Mononuclear cell (primary cell): Measurements from ENCODE around the gene EXOC4. TPM values are rescaled to one million over a fixed set of nuclear protein-coding genes. Genes with fewer than 3 reads are reported as not detected.
"Not testable (repeated sequence)": the region's sequence is repeated elsewhere in the genome, so short reads cannot be mapped to it uniquely, and the experiment has no call there.

Experiments
- H3K27me3 ChIP-seq: 2 replicates; pipeline ENCODE4 v1.6.0; 2011; ENCODE audit warnings: low read length, control low read depth; ENCODE audit not compliant: insufficient read depth
- H3K4me1 ChIP-seq: 2 replicates; pipeline ENCODE4 v1.5.1; 2011; ENCODE audit warnings: mild to moderate bottlenecking, low read length, control low read depth; ENCODE audit not compliant: insufficient read depth
- H3K4me3 ChIP-seq: 2 replicates; pipeline ENCODE4 v1.5.1; 2011; ENCODE audit warnings: mild to moderate bottlenecking, low read length, moderate library complexity
- H3K9me3 ChIP-seq: 2 replicates; pipeline ENCODE4 v1.5.1; 2011; ENCODE audit warnings: low read depth, mild to moderate bottlenecking, control low read depth, low read length
- total RNA-seq: library from RNA; depleted of rRNA; stranded (reverse); fragments of >200 nt; gene quantifications from one replicate; pipeline ENCODE4 v1.2.3, GENCODE V29; 2012

The EXOC4 gene
- total RNA-seq: 106 TPM

- H3K4me3 ChIP-seq: peak within 1 kb of the TSS; percentile 88
These were observed at the start of gene EXOC4 for GRCh38 chr7:133252858-133253518. Gene EXOC4 (plus strand): TSS chr7:133253078.

GRCh38 chr7:133203490-133203889, 49.4 kb upstream of the EXOC4 start:
- Histone ChIP-seq H3K4me1 (no peaks in the 10 kb centered on the region), H3K27me3 (no peaks in the 10 kb centered on the region), H3K4me3 (no peak overlapping the region), H3K9me3 (no peaks in the 10 kb centered on the region)

More at GRCh38 chr7:133252858-133253518, at the start of gene EXOC4:
- Histone ChIP-seq H3K9me3 (no peaks in the 10 kb centered on the region), H3K4me1 (peaks cover 28% of the 10 kb centered on the region), H3K27me3 (no peaks in the 10 kb centered on the region)

- Histone ChIP-seq H3K9me3 (no peaks in the 10 kb centered on the region), H3K4me3 (no peak overlapping the region), H3K4me1 (no peaks in the 10 kb centered on the region), H3K27me3 (no peaks in the 10 kb centered on the region)
These were observed 45.2 kb upstream of the EXOC4 start for GRCh38 chr7:133207687-133208086.

- H3K27me3 ChIP-seq, H3K9me3 ChIP-seq, H3K4me1 ChIP-seq, H3K4me3 ChIP-seq: not testable (repeated sequence)
These were observed 42.1 kb upstream of the EXOC4 start for GRCh38 chr7:133210817-133211216.

GRCh38 chr7:133213772-133214171, 39.1 kb upstream of the EXOC4 start:
- H3K9me3 ChIP-seq, H3K4me1 ChIP-seq, H3K4me3 ChIP-seq, H3K27me3 ChIP-seq: not testable (repeated sequence)

GRCh38 chr7:133217773-133218172, 35.1 kb upstream of the EXOC4 start:
- peaks cover 8% of the 10 kb centered on the region for H3K27me3 ChIP-seq
- H3K4me3 ChIP-seq: no peak overlapping the region
- H3K4me1 ChIP-seq: no peaks in the 10 kb centered on the region
- no peaks in the 10 kb centered on the region for H3K9me3 ChIP-seq

GRCh38 chr7:133230591-133231194, 22.2 kb upstream of the EXOC4 start:
- Histone ChIP-seq H3K27me3 (peaks cover 2% of the 10 kb centered on the region), H3K4me3 (no peak overlapping the region), H3K9me3 (no peaks in the 10 kb centered on the region), H3K4me1 (no peaks in the 10 kb centered on the region)

GRCh38 chr7:133233142-133233541, 19.7 kb upstream of the EXOC4 start:
- Histone ChIP-seq H3K9me3 (no peaks in the 10 kb centered on the region), H3K27me3 (peaks cover 4% of the 10 kb centered on the region), H3K4me1 (no peaks in the 10 kb centered on the region)

GRCh38 chr7:133234961-133235875, 17.7 kb upstream of the EXOC4 start:
- Histone ChIP-seq H3K4me3 (no peak overlapping the region), H3K4me1 (no peaks in the 10 kb centered on the region), H3K9me3 (no peaks in the 10 kb centered on the region), H3K27me3 (peaks cover 6% of the 10 kb centered on the region)

More at GRCh38 chr7:133233142-133233541, 19.7 kb upstream of the EXOC4 start:
- H3K4me3 ChIP-seq: no peak overlapping the region

- no peaks in the 10 kb centered on the region for H3K9me3 ChIP-seq
- no peak overlapping the region for H3K4me3 ChIP-seq
- H3K27me3 ChIP-seq: peaks cover 14% of the 10 kb centered on the region
- H3K4me1 ChIP-seq: no peaks in the 10 kb centered on the region
These were observed 15.3 kb upstream of the EXOC4 start for GRCh38 chr7:133237545-133237944.

- no peaks in the 10 kb centered on the region for H3K9me3 ChIP-seq
- no peak overlapping the region for H3K4me3 ChIP-seq
- H3K27me3 ChIP-seq: peaks cover 19% of the 10 kb centered on the region
- H3K4me1 ChIP-seq: no peaks in the 10 kb centered on the region
These were observed 12.6 kb upstream of the EXOC4 start for GRCh38 chr7:133240302-133240701.

GRCh38 chr7:133246558-133246957, 6.3 kb upstream of the EXOC4 start:
- no peak overlapping the region for H3K4me3 ChIP-seq
- H3K27me3 ChIP-seq: peaks cover 10% of the 10 kb centered on the region
- H3K9me3 ChIP-seq: no peaks in the 10 kb centered on the region
- no peaks in the 10 kb centered on the region for H3K4me1 ChIP-seq

- H3K9me3 ChIP-seq: no peaks in the 10 kb centered on the region
- H3K27me3 ChIP-seq: no peaks in the 10 kb centered on the region
- H3K4me1 ChIP-seq: peaks cover 7% of the 10 kb centered on the region
- H3K4me3 ChIP-seq: no peak overlapping the region
These were observed 4.0 kb upstream of the EXOC4 start for GRCh38 chr7:133248901-133249300.

- H3K4me3 ChIP-seq: peak overlapping the region; percentile 88
- H3K4me1 ChIP-seq: peaks cover 28% of the 10 kb centered on the region
- no peaks in the 10 kb centered on the region for H3K9me3 ChIP-seq
- no peaks in the 10 kb centered on the region for H3K27me3 ChIP-seq
These were observed 396 bp upstream of the EXOC4 start for GRCh38 chr7:133252506-133252857.

- H3K9me3 ChIP-seq: no peaks in the 10 kb centered on the region
- peaks cover 28% of the 10 kb centered on the region for H3K4me1 ChIP-seq
- H3K27me3 ChIP-seq: no peaks in the 10 kb centered on the region
- H3K4me3 ChIP-seq: peak overlapping the region; percentile 88
These were observed 619 bp downstream of the EXOC4 start for GRCh38 chr7:133253519-133253875.
